SIG-M5 treated with dmso at 0.1 percent for 504 hours (cell line): ENCODE measurements around the gene SELENOM.

Source experiments
- DNase-seq: peaks from one replicate; lab custom pipeline; 2025; ENCODE audit not compliant: unreplicated experiment; lab: John Stamatoyannopoulos, UW

Gene SELENOM

GRCh38 chr22:31092161-31092560, 15.2 kb downstream of the SELENOM start:
- DNase-seq, result no peak

GRCh38 chr22:31091106-31091975, 16.0 kb downstream of the SELENOM start:
- DNase-seq, result no peak

GRCh38 chr22:31090217-31091085, 16.9 kb downstream of the SELENOM start:
- no peak for DNase-seq

GRCh38 chr22:31089160-31090100, 17.9 kb downstream of the SELENOM start:
- DNase-seq, result no peak

GRCh38 chr22:31088233-31088986, 19.0 kb downstream of the SELENOM start:
- no peak for DNase-seq

- no peak for DNase-seq
Measured at GRCh38 chr22:31087744-31088215, 19.6 kb downstream of the SELENOM start.

GRCh38 chr22:31086703-31087330, 20.6 kb downstream of the SELENOM start:
- no peak for DNase-seq

GRCh38 chr22:31085928-31086327, 21.4 kb downstream of the SELENOM start:
- no peak for DNase-seq

- no peak for DNase-seq
Measured at GRCh38 chr22:31085493-31085824, 21.9 kb downstream of the SELENOM start.

GRCh38 chr22:31084811-31085492, 22.4 kb downstream of the SELENOM start:
- DNase-seq, result peak; percentile 70

- peak; percentile 11 for DNase-seq
Measured at GRCh38 chr22:31083923-31084810, 23.2 kb downstream of the SELENOM start.

- no peak for DNase-seq
Measured at GRCh38 chr22:31083377-31083768, 24.0 kb downstream of the SELENOM start.

- DNase-seq, result peak; percentile 45
Measured at GRCh38 chr22:31082606-31083376, 24.6 kb downstream of the SELENOM start.

- no peak for DNase-seq
Measured at GRCh38 chr22:31081963-31082605, 25.3 kb downstream of the SELENOM start.

- DNase-seq, result peak; percentile 78
Measured at GRCh38 chr22:31080848-31081649, 26.3 kb downstream of the SELENOM start, which contains the start of gene SMTN. Gene SMTN (plus strand): TSS chr22:31081318. CDS start chr22:31083259, 1,941 bp downstream.
